ENCODE data around the gene CORO2B.

The CORO2B gene

GRCh38 chr15:68572921-68573320 lies 5.9 kb upstream of the CORO2B start:
- DNase-seq (ENCODE audit: low spot score): no peak

- DNase-seq (ENCODE audit: low spot score): no peak
These were observed 4.7 kb upstream of the CORO2B start for GRCh38 chr15:68574046-68574445.

DNA sequence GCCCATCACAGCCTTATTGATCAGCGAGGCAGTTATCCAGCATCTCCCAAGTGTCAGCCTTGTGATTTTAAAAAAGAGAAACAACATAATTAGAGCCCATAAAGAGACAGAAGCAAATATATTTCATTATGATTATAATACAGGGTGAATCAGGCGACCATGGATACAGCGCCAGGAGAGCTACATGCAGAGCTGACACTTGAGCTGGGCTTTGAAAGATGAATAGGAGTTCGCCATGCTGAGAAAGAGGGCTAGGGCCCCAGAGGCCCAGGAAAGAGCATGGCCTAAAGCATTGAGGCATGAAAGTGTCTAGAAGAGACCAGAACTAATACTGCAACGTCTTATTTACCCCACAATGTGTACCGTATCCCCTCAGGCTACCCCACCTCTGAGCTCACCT lies 4.2 kb upstream of the CORO2B start:
- DNase-seq (ENCODE audit: low spot score): no peak

DNA sequence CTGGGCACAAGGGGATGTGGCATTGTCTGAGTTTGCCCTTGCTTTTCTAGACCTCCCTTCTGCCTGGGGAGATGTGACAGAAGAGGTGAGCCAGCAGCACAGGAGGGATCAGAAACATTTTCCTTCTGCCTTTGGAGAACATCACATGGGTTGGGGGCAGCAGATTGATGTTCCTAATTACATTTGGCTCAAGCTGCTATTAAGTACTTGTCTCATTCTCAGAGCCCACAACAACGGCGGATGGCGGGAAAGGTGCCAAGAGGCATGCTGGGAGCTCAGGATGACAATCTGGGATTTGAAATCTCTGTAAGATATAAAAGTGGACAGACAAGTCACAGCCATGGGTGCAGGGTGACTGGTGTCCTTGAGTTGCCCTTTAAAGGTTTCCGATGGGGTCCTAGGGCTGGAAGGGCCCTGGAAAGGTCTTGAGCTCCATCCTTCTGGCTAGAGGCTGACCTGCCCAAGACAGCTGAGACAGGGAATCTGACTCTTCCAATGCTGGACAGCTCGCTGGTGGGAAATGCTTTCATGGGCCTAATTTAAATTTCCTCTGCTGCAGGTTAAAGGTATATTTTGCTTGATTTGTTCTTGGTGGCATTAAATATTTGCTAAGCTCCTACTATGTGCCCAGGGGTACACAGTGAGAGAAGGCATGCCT lies 2.4 kb upstream of the CORO2B start:
- DNase-seq (ENCODE audit: low spot score): no peak

DNA sequence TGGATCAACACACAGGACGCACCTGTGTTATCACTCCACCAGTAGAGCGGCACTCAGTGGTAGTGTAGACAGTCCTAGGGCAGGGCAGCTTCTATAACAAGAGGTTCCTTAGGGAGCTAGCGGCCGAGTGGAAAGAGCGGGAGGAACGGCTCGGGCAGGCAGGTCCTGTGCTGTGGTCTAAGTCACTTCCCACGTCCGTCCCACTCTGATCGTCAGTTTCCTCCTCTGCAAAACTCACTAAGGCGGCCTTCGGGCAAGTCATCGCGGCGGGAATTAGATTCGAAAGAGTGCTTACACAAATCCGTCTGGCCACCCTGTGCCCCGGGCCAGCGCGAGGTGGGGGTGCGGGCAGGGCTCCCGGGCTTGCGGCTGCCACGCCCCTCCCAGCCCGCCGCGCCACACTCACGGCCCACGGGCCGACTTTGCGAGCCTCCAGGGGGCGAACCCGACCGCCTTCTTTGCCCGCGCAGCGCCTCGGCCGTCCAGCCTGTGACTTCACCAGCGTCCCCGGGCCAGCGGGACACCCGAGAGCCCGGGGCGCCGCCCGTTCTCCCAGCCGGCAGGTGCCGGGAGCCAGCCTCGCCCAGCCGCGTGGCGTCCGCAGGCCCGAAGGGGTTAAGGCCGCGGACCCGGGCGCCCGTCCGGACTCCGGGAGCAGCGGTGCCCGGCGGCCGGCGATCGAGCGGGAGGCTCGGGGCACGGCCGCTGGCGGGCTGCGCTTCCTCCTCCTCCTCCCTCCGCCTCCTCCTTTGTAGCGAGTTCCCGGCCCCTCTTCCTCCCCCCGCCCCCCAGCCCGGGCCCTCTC lies 416 bp upstream of the CORO2B start:
- DNase-seq (ENCODE audit: low spot score): no peak

DNA sequence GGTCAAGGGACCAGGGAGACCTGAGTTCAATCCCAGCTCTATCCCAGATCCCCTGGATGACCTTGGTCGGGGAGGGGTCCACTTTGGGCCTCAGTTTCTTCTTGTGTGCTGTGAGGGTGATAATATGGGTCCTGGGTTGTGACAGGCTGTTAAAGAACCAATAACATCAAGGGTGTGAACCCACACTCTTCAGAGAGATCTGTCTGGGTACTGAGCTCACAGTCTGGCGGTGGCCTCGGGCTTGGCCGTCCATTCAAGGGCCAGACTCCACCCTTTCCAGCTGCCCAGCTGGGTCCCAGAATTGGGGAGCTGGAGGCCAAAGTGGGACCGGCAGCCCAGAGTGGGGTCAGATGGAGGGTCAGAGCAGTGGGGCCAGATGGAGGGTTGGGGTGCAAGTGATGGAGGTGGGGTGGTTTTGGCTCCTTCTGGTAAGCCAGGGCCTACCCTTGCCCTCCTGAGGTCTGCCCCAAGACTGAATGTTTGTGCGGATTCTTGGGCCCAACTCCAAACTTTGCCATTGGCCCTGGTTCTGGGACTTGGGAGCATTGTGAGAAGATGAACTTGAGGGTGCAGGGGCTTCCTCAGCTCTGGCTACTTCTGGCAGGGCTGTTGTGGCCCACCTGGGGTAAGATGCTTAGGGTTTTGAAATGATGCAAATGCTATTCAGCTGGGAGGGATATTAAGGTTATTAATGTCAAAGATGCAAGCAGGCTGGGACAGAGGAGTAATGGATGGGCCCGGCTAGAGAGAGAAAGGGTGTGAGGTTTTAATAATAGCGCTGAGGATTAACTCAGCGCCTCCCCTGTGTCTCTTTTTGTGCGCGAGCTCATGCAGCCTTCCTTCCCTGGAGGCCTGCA lies 1.5 kb downstream of the CORO2B start:
- no peak for DNase-seq (ENCODE audit: low spot score)

DNA sequence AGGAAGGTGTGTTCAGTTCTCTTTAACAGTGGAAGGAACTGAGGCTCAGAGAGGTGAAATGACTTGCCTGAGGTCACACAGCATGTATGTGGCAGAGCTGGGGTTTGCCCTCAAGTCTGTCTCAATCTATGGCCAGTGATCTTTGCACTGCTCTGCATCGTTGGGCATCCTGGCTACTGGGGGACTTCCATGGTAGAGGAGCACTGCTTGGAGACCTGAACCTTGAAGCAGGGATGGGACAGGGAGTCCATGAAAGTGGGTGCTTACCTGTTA lies 2.0 kb downstream of the CORO2B start:
- no peak for DNase-seq (ENCODE audit: low spot score)

DNA sequence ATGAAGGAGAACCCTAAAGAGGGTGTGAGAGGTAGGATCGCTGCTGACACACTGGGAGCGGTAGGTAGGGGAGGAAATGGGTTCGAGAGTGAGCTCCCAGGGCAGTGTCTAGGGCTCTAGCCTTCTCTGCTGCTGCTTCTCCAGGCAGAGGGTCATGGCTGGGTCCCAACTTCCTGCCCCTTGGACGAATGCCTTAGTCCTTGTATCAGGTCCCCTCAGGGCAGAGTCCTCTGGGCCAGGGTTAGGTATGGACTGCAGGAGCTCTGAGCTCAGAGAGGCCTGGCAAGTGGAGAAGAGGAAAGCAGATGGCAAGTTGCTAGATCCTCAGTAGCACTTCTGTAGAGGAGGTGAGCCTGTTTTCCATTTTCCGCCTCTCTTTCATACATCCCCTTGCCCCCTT lies 2.9 kb downstream of the CORO2B start:
- DNase-seq (ENCODE audit: low spot score): no peak

- no peak for DNase-seq (ENCODE audit: low spot score)
These were observed 3.4 kb downstream of the CORO2B start for GRCh38 chr15:68582236-68582635.

DNA sequence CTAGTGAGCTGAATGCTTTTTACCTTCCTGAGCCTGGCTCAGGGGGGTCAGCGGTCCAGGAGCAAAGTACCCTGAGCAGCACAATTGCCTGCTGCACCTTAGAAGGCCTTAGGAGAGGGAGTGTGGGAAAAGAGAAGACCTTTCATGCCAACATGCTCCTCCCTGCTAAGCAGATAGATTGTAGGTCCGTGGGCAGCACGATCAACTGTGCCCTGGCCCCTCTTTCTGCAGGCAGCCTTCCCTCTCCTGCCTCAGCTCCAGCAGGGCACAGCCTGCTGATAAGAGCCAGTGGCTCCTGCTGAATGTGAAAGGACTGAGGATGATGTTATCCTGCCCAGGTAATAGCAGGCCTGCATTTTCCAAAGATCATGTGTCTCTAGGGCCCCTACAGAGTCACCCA lies 4.1 kb downstream of the CORO2B start:
- DNase-seq (ENCODE audit: low spot score): no peak

GRCh38 chr15:68583321-68583720 lies 4.5 kb downstream of the CORO2B start:
- DNase-seq (ENCODE audit: low spot score): no peak

GRCh38 chr15:68583936-68584755 lies 5.4 kb downstream of the CORO2B start:
- DNase-seq (ENCODE audit: low spot score): no peak

GRCh38 chr15:68584756-68585573 lies 6.2 kb downstream of the CORO2B start:
- no peak for DNase-seq (ENCODE audit: low spot score)

GRCh38 chr15:68585574-68586273 lies 6.9 kb downstream of the CORO2B start:
- DNase-seq (ENCODE audit: low spot score): no peak

DNA sequence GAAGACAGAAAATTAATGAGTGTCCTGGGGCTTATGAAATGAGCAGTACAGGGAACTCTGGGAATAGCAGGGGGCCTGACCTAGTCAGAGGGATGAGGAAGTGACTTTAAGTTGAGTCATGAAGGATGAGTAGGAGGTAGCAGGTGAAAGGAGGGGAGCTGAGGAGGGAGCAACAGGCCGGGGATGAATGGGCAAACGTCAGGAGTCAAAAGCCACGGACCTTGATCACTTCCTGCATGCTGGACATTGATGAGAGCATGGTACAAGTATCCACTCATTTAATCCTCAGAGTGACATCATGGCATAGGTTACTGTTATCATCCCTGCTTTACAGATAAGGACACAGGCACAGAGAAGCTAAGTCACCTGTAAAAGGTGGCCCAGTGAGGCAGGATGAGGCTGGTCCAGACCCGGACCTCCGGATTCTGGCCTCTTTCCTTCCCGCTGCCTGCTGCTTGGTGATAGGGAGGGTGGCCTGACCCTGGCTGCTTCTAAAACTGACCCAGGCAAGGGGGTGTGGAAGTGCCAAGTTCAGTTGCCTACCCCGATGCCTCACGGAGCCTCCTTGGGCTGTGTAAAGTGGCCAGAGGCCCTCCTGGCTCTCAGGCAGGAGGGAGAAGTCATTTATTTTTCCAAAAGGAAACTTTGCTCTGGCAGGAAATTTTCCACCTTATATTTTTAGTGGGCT lies 7.6 kb downstream of the CORO2B start:
- no peak for DNase-seq (ENCODE audit: low spot score)

- DNase-seq (ENCODE audit: low spot score): no peak
These were observed 9.1 kb downstream of the CORO2B start for GRCh38 chr15:68587769-68588385.

DNA sequence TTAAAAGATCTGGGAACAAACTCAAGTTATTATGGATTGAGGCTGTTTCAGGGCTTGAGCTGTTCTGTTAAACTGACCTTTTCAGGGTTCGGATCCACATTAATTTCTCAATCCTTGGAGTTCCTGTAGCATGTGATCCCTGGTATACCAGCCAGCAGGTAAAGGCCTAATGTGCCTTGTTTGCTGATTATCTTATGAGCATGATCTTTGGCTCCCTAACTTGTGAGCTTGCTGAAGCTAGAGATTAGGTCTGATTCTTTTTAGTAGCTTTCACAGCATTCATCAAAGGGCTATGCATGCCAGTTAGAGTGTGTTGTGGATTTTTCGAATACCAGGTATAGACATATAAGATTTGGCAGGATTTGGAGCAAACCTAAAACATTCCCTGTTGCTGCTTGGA lies 10.3 kb downstream of the CORO2B start:
- no peak for DNase-seq (ENCODE audit: low spot score)

- no peak for DNase-seq (ENCODE audit: low spot score)
These were observed 11.3 kb downstream of the CORO2B start for GRCh38 chr15:68589783-68590710.

Measured in activated CD4-positive, alpha-beta T cell treated with anti-CD3 and anti-CD28 coated beads, Interleukin-2, Interleukin-4, amounts not matched to agents 100 ng/mL and 50 ng/mL, durations not matched to agents 16 hours and 8 hours (primary cell).